HUES48 (cell line): ENCODE data around the gene NPSR1.
"Not testable (repeated sequence)": the region's sequence is repeated elsewhere in the genome, so short reads cannot be mapped to it uniquely, and the experiment has no call there.

Source experiments
- H3K27ac ChIP-seq: one replicate; pipeline ENCODE4 v1.7.0; 2013; ENCODE audit warnings: low read depth, low read length, inconsistent platforms
- H3K27me3 ChIP-seq: 2 replicates; pipeline ENCODE4 v1.6.1; 2013; ENCODE audit warnings: mild to moderate bottlenecking, low read length; ENCODE audit not compliant: control insufficient read depth, insufficient read depth
- H3K36me3 ChIP-seq: 2 replicates; pipeline ENCODE4 v1.6.1; 2013; ENCODE audit warnings: low read length; ENCODE audit not compliant: control insufficient read depth, insufficient read depth
- H3K4me1 ChIP-seq: 2 replicates; pipeline ENCODE4 v1.6.1; 2013; ENCODE audit warnings: mild to moderate bottlenecking, low read length; ENCODE audit not compliant: control insufficient read depth, insufficient read depth
- H3K4me3 ChIP-seq: 2 replicates; pipeline ENCODE4 v1.5.1; 2013; ENCODE audit warnings: mild to moderate bottlenecking, low read depth, low read length
- H3K9ac ChIP-seq: 2 replicates; pipeline ENCODE4 v1.6.1; 2013; ENCODE audit warnings: mild to moderate bottlenecking, low read depth, low read length, moderate library complexity
- H3K9me3 ChIP-seq: 2 replicates; pipeline ENCODE4 v1.6.1; 2013; ENCODE audit warnings: low read length; ENCODE audit not compliant: control insufficient read depth, insufficient read depth

Gene NPSR1

DNA sequence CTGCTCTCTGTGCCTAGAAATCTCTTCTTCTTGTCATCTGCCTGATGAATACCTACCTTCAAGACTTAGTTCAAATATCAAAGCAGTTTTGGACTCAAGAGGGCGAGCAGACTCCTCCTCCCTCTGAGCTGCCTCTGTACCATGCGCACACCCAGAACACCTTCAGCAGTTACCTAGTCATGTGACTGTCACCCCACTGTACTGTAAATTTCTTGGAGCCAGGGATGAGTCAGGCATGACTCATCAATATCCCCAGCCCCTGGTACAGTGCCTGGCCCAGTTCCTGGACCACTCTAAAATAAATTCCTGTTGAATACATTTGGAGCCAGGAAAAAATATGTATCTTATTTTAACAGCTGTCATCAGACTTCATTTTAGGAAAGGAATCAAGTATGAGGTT lies 212.0 kb downstream of the NPSR1 start:
- H3K27me3 ChIP-seq, H3K4me3 ChIP-seq, H3K4me1 ChIP-seq, H3K36me3 ChIP-seq, H3K9me3 ChIP-seq, H3K27ac ChIP-seq, H3K9ac ChIP-seq: not testable (repeated sequence)

DNA sequence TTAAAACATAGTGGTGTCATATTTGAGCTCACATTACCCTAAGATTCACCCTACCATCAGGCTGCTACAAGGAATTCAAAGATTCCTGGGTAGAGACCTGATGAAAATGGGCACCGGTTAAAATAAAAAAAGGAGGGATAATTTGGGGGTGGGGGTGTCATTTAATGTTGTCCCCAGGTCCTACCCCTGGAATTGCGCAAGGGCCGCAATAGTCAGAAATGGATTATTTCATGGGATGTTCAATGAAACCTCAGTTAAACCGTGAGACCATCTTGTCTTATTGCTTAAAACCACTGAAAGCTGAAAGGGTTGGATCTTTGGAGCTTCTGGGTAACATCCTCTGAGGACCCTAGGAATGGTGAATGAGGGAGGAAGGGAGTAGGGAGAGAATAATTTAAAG lies 216.3 kb downstream of the NPSR1 start:
- not testable (repeated sequence) for H3K36me3 ChIP-seq, H3K4me3 ChIP-seq, H3K27me3 ChIP-seq, H3K9me3 ChIP-seq, H3K27ac ChIP-seq, H3K4me1 ChIP-seq, H3K9ac ChIP-seq

DNA sequence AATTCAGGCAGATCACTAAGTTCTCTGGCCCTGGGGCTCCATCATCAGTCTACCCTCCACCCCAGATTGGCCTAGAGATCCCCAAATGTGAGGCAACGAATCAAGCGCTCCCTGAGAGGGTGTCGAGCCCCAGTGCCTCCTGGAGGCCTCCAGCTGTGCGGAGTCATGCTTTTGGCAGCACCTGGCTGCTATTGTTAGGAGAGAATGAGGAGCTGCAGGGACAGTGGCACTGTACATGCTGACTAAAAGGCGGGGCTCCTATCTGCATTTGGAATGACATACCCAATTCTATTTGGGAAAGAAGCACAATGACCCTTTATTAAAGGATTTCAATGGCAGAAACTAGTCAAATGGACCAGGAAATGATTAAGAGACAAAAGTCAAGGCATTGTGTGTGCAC lies 217.5 kb downstream of the NPSR1 start:
- peaks cover 9% of the 10 kb centered on the region; the same call in 1 of the 2 replicates for H3K4me1 ChIP-seq
- no peak overlapping the region for H3K9ac ChIP-seq
- H3K27me3 ChIP-seq = no peaks in the 10 kb centered on the region
- H3K4me3 ChIP-seq = no peak overlapping the region
- no peaks in the 10 kb centered on the region for H3K36me3 ChIP-seq
- H3K27ac ChIP-seq = no peak overlapping the region
- H3K9me3 ChIP-seq = no peaks in the 10 kb centered on the region

DNA sequence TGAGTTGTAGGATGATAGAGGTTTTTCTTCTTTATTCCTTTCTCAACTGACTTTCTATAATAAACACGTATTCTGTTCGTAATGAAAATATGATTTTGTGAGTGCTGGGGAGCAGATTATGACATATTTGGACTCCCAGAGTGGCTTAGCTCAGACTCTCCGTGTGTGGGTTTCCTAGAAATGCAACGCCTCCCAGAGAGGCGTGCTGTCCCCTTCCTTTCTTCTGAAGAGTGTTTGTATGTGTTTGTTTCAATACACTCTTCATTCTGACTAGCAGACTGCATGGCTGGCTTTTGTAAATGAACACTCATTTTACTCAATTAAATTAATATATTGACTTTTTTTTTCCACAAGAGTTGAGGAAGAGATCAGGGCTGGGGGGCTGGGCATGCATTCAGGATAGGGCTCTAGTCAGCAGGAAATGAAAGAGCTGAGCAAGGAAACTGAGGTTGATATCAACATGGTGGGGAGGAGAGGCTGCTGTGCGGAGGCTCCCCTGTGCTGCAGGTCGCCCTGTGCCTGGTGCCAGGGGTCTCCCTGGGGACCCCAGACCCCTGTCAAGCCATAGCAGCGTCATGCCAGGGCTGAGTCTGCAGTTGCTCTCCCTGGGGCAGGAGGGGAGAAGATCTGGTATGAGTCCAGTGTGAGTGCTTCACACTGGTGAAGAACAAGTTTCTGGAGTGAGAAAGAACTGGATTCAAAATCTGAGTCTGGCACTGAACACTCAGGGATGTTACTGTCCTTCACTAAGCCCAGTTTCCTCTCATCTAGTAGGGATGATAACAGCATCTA lies 221.1 kb downstream of the NPSR1 start:
- peaks cover 16% of the 10 kb centered on the region; the same call in 1 of the 2 replicates for H3K9me3 ChIP-seq
- H3K9ac ChIP-seq, H3K4me3 ChIP-seq, H3K36me3 ChIP-seq, H3K27ac ChIP-seq, H3K27me3 ChIP-seq, H3K4me1 ChIP-seq: not testable (repeated sequence)

DNA sequence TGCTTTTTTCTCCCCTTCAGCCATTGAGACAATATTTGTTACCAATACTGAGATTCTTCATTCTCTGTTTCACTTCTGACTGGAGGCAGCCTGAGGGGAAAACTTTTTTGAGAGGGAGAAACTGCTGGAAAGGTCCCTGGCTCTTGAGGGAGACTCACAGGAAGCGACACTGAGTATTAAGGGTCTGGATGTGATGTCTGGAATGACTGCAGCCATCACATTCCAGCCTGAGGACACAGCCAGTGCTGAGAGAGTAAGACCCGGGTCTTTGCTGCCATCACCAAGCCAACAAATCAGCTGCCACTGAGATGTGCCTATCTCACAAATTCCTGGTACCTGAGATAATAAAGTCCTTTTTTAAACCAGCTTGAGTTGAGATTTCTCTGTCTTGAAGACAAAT lies 221.9 kb downstream of the NPSR1 start:
- no peak overlapping the region for H3K27ac ChIP-seq
- peaks cover 20% of the 10 kb centered on the region; the same call in 1 of the 2 replicates for H3K9me3 ChIP-seq
- no peaks in the 10 kb centered on the region for H3K27me3 ChIP-seq
- no peak overlapping the region for H3K9ac ChIP-seq
- no peaks in the 10 kb centered on the region for H3K36me3 ChIP-seq
- H3K4me1 ChIP-seq = peaks cover 9% of the 10 kb centered on the region; the same call in 1 of the 2 replicates
- no peak overlapping the region for H3K4me3 ChIP-seq

DNA sequence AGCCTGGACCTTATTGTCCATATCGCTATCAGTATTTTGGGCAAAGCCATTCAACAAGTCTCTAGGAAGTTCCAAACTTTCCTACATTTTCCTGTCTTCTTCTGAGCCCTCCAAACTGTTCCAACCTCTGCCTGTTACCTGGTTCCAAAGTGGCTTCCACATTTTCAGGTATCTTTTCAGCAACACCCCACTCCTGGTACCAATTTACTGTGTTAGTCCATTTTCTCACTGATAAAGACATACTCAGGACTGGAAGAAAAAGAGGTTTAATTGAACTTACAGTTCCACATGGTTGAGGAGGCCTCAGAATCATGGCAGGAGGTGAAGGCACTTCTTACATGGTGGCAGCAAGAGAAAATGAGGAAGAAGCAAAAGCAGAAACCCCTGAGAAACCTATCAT lies 225.8 kb downstream of the NPSR1 start:
- not testable (repeated sequence) for H3K27ac ChIP-seq, H3K9ac ChIP-seq, H3K4me3 ChIP-seq, H3K36me3 ChIP-seq, H3K4me1 ChIP-seq, H3K27me3 ChIP-seq
- peaks cover 20% of the 10 kb centered on the region; the same call in 1 of the 2 replicates for H3K9me3 ChIP-seq

DNA sequence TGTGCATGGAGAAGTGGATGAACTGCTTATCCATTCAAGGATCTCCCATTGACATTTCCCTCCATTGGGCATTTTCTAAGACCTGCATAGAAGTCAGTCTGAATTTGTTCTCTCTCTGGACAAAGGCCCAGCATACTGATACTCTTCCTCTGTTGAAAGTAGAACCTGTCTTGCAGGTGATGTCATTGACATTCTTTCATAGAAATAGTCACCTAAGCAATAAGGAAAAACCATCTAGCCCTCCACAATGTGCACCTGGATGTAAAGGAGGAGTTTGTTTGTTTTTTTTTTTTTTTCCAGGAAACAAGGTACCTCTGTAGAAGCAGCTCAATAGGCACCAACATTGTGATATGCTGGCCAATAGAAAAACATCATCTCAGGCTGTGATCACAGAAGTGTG lies 228.8 kb downstream of the NPSR1 start:
- Histone ChIP-seq H3K9me3 (peaks cover 20% of the 10 kb centered on the region; the same call in 1 of the 2 replicates), H3K36me3 (no peaks in the 10 kb centered on the region), H3K27ac (no peak overlapping the region), H3K27me3 (no peaks in the 10 kb centered on the region), H3K4me1 (no peaks in the 10 kb centered on the region), H3K9ac (no peak overlapping the region), H3K4me3 (no peak overlapping the region)

DNA sequence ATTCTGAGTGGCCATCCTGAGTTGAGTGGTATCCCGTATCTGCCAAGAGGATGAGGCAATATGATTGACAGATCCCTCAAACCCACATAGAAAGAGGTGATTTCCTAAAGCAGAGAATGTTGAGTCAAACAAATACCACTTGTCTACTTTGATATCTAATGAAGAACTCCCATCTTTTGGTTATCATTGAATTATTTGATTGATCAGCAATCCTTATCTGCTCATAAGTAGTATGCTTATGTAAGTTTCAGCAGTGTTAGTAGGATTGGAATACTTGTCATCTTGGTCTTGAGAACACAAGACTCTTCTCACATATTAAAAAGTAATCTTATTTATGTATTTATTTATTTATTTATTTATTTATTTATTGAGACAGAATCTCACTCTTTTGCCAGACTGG lies 231.9 kb downstream of the NPSR1 start:
- H3K9me3 ChIP-seq = peaks cover 8% of the 10 kb centered on the region
- no peak overlapping the region for H3K27ac ChIP-seq
- no peaks in the 10 kb centered on the region for H3K36me3 ChIP-seq
- H3K9ac ChIP-seq = no peak overlapping the region
- no peaks in the 10 kb centered on the region for H3K4me1 ChIP-seq
- no peak overlapping the region for H3K4me3 ChIP-seq
- no peaks in the 10 kb centered on the region for H3K27me3 ChIP-seq

DNA sequence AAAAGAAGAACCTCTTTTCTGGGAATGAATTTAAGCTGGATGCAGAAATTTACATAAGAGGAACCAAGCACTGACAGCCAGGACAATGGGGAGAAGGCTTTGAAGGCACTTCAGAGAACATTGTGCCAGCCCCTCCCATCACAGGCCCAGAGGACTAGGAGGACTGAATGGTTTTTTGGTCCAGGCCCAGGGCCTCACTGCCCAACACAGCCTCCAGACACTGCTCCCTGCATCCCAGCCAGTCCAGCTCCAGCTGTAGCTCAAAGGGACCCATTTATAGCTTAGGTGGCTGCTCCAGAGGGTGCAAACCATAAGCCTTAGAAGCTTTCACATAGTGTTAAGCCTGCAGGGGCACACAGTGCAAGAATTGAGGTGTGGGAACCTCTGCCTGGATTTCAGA lies 237.2 kb downstream of the NPSR1 start:
- Histone ChIP-seq H3K36me3 (no peaks in the 10 kb centered on the region), H3K27me3 (no peaks in the 10 kb centered on the region), H3K9ac (no peak overlapping the region), H3K4me3 (peak overlapping the region; percentile 2; the same call in 1 of the 2 replicates), H3K4me1 (no peaks in the 10 kb centered on the region), H3K9me3 (peaks cover 22% of the 10 kb centered on the region), H3K27ac (no peak overlapping the region)
